Activated naive CD4-positive, alpha-beta T cell (primary cell): ENCODE measurements around the gene UBE2S.
A peak's percentile ranks its signal among the peaks of the same experiment; 100 is the strongest.

Experiments used
- DNase-seq, 4 experiments: peaks; one replicate each; lab custom pipeline; 2025; lab: John Stamatoyannopoulos, UW

Gene UBE2S

GRCh38 chr19:55383279-55384130 is 24.1 kb downstream of the UBE2S start:
- DNase-seq: peak in 1 of 4 experiments; percentile 35

- no peak for DNase-seq
Observed at GRCh38 chr19:55382522-55383054, 25.0 kb downstream of the UBE2S start.

- DNase-seq: no peak
Observed at GRCh38 chr19:55382013-55382412, 25.6 kb downstream of the UBE2S start.

DNA sequence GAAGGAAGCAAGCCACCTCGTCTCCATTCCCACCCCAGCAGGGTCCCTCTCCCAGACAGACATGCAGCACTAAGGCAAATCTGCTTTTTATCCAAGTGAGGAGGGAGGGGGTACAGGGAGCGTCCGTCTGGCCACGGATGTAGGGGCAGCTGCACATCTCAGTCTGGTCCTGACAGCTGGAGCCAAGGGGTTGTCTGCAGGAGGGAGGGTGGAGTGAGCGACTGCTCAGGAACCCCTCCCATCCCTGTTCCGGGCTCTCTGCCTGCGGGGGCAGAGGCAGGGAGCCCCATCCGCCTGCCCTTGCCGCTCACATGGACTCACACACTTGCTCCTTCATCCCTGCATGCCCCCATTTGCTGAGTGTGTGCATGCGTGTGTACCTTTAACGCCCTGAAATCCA is 28.4 kb downstream of the UBE2S start:
- DNase-seq: no peak

- DNase-seq: no peak
Observed at GRCh38 chr19:55377356-55378131, 30.0 kb downstream of the UBE2S start.

- DNase-seq: no peak
Observed at GRCh38 chr19:55376241-55376933, 31.2 kb downstream of the UBE2S start, which contains the start of gene TMEM190. TSS of gene TMEM190 (plus strand) at chr19:55376826. CDS start at chr19:55376854, 28 bp downstream.

DNA sequence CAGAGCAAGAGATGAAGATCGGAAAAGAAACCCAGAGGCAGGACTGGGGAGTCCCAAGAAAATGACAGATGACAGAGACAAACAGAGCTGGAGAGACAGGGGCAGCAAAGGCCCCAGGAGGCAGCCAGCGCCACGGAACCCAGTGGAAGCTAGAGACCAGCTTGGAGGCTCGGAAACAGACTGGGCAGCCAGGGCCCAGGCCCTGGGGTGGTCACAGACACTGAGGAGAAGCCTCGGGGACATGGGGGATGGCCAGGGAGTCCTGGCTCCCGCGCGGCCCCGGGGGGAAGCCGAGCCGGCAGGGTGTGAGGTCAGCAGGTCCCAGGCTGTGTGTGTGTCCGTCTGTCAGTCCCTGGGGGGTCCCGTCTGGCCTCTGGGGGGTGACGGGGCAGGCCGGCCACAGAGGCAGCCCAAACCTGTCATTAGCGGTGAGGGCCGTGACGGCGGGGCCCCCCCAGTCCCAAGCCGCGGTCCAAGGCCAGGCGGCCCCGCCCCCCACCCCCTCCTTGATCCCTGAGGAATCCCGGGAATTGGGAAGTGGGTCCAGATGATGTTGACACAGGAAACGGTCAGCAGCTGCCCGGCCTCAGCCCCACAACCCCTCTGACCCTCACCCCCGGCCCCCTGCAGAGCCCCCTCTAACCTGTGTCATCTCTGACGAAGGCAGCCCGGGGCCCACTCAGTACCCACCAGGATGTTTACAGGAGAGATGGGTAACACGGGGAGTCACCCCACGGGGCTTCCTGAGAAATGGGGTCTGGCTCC is 33.4 kb downstream of the UBE2S start:
- DNase-seq: no peak

- no peak for DNase-seq
Observed at GRCh38 chr19:55373306-55373992, 34.1 kb downstream of the UBE2S start.

GRCh38 chr19:55372316-55373081 is 35.1 kb downstream of the UBE2S start:
- DNase-seq: no peak

GRCh38 chr19:55370305-55370988 is 37.1 kb downstream of the UBE2S start, which contains the start of gene IL11:
TSS of gene IL11 (minus strand) at chr19:55370463. CDS start at chr19:55370310, 153 bp downstream.
- no peak for DNase-seq

DNA sequence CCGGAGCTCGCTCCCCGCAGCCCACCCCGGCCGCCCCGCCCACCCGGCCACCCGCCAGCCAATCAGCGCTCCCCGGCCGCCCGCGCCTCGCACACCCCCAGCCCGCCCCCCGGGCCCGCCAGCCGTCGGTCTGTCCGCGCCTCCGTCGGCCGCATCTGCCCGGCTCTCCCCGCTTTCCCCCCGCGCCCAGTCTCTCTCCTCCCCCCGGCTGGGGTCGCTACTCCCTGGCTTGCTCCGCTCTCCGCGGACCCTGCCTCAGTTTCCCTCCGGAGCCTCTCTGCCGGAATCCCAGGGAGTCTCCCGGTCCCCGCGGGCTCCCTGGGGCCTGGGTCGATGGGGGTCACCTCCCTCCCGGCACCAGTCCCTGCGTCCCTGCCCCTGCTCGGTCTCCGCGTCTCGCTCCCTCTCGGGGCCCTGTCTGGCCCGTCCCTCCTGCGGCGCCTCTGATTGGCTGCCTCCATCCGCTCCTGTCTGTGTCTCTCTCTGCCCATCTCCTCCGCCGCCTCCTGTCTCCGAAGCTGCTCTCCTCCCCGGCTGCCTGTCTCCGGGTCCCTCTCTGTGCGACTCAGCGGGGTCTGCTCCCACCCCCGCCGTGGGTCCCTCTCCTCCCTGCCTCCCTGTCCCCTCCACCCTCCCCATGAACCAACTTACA is 37.8 kb downstream of the UBE2S start:
- DNase-seq: no peak

- peak in 1 of 4 experiments; percentile 6 for DNase-seq
Observed at GRCh38 chr19:55368701-55369563, 38.7 kb downstream of the UBE2S start.

DNA sequence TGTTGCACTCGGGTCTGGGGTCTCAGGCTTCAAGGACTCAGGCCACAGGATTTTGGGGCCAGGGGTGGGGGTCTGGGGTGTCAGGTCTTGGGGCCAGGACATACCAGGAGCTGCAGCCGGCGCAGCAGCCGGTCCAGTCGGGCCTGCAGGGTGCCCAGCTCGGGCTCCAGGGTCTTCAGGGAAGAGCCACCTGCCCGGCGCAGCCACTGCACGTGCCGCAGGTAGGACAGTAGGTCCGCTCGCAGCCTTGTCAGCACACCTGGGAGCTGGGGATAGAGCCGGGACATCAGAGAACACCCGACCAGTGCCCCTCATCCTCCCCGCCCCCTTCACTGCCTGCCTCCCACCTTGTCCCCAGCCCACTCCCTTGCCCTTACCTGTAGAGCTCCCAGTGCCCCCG is 39.5 kb downstream of the UBE2S start:
- DNase-seq: no peak

DNA sequence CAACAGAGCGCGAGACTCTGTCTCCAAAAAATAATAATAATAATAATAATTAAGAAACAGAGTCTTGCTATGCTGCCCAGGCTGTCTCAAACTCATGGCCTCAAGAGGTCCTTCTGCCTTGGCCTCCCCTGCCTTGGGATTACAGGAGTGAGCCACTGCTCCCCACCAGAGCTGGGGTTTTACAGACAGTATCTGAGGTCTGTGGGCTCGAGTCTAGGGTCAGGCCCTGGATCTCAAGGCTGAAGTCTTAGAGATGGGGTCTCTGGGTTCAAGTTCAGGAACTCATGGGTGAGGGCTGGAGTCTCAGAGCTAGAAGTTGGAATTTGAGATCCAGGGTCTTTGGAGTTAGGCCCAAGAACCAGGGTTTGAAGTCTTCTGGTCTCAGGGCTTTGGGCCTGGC is 40.8 kb downstream of the UBE2S start:
- no peak for DNase-seq

- no peak for DNase-seq
Observed at GRCh38 chr19:55365964-55366363, 41.6 kb downstream of the UBE2S start.

DNA sequence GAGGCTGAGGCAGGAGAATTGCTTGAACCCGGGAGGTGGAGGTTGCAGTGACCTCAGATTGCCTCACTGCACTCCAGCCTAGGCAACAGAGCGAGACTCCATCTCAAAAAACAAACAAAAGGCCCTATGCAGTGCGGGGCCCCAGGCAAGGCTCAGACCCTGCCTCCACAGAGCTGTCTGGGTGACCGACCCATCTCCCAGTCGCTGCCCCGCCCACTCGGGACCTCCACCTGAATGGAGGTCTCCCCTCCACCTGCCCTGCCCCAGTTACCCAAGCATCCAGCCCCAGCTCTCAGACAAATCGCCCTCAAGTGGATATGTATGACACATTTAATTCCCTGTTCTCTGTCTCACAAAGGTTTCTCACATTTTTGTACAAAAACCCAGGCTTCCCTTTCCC is 42.3 kb downstream of the UBE2S start:
- DNase-seq: no peak

GRCh38 chr19:55362990-55363716 is 44.4 kb downstream of the UBE2S start, which contains the start of gene GARIN5B:
TSS of gene GARIN5B (minus strand) at chr19:55363260. CDS start at chr19:55363066, 194 bp downstream.
- DNase-seq: no peak
